ENCODE measurements around the gene STRA6. TPM values are rescaled to one million over a fixed set of nuclear protein-coding genes. Genes with fewer than 3 reads are reported as not detected.

The STRA6 gene
- total RNA-seq, 1 experiment from 2014 or later, result not detected

- no peaks in the 10 kb centered on the region for H3K4me1 Mint-ChIP-seq (ENCODE audit: insufficient read depth, unreplicated experiment)
Observed at GRCh38 chr15:74130155-74130848, 72.3 kb downstream of the STRA6 start, which contains the start of gene ISLR2. TSS of gene ISLR2 (plus strand) at chr15:74130586. CDS start at chr15:74132755, 2,169 bp downstream.

GRCh38 chr15:74129586-74130154, 72.9 kb downstream of the STRA6 start:
- intact Hi-C loops (cut with micrococcal nuclease), result loop anchor here (5.0 kb wide), 1 partner anchor 157 kb away; no protein-coding TSS in a partner anchor
- POLR2A ChIA-PET, result no interaction called here
- BruUV-seq (replicated peaks), result no TSS peak
- H3K36me3 Mint-ChIP-seq (ENCODE audit: insufficient read depth, unreplicated experiment), result peaks cover 6% of the 10 kb centered on the region
- DNase-seq (ENCODE audit: unreplicated experiment), result no peak
- peaks cover 69% of the 10 kb centered on the region for H3K27me3 Mint-ChIP-seq (ENCODE audit: insufficient read depth, unreplicated experiment)
- TF ChIP-seq CTCF (IDR thresholded peaks at IDR 0.05; ENCODE audit: unreplicated experiment), result no peak
- no peak overlapping the region for H3K27ac Mint-ChIP-seq (ENCODE audit: low read depth, unreplicated experiment)
- no peaks in the 10 kb centered on the region for H3K4me1 Mint-ChIP-seq (ENCODE audit: insufficient read depth, unreplicated experiment)
- CTCF ChIA-PET, result interaction anchor here (0.5 to 5.2 kb wide), 8 partner anchors 12 to 390 kb away, joined by 3 to 55 read pairs (median 4); no protein-coding TSS in a partner anchor
- no peaks in the 10 kb centered on the region for H3K9me3 Mint-ChIP-seq (ENCODE audit: unreplicated experiment)
- peak overlapping the region; percentile 4 for H3K4me3 Mint-ChIP-seq (ENCODE audit: unreplicated experiment)

More at GRCh38 chr15:74130155-74130848, 72.3 kb downstream of the STRA6 start, which contains the start of gene ISLR2:
- Mint-ChIP-seq H3K4me3 (ENCODE audit: unreplicated experiment) (peak within 1 kb of the TSS; percentile 4), H3K36me3 (ENCODE audit: insufficient read depth, unreplicated experiment) (peaks cover 6% of the 10 kb centered on the region), H3K9me3 (ENCODE audit: unreplicated experiment) (no peaks in the 10 kb centered on the region), H3K27me3 (ENCODE audit: insufficient read depth, unreplicated experiment) (peaks cover 64% of the 10 kb centered on the region), H3K27ac (ENCODE audit: low read depth, unreplicated experiment) (no peak within 1 kb of the TSS)
- no TSS peak for BruUV-seq (replicated peaks)
- no peak for DNase-seq (ENCODE audit: unreplicated experiment)
- intact Hi-C loops (cut with micrococcal nuclease), result no loop called here
- POLR2A ChIA-PET, result no interaction called here
- CTCF ChIA-PET, result interaction anchor here (1.0 to 5.2 kb wide), 5 partner anchors 11 to 199 kb away, joined by 3 to 55 read pairs (median 7); no protein-coding TSS in a partner anchor
- no peak for TF ChIP-seq CTCF (IDR thresholded peaks at IDR 0.05; ENCODE audit: unreplicated experiment)

Other genes starting within 250 kb of the STRA6 start
- gene STOML1, start 210.5 kb downstream of the STRA6 start, total RNA-seq (2022), result 12.0 and 17.6 TPM in 2 replicates
- gene PML, start 208.1 kb downstream of the STRA6 start, total RNA-seq (2022), result 33.4 and 33.9 TPM in 2 replicates
- gene GOLGA6A, start 120.2 kb downstream of the STRA6 start, total RNA-seq (2022), result not detected in 2 replicates
- not detected in 2 replicates for gene ISLR2, start 72.2 kb downstream of the STRA6 start, total RNA-seq (2022)
- gene ISLR, start 29.1 kb downstream of the STRA6 start, total RNA-seq (2022), result not detected in 2 replicates
- not detected in 2 replicates for gene CCDC33, start 33.5 kb upstream of the STRA6 start, total RNA-seq (2022)
- not detected in 2 replicates for gene CYP11A1, start 164.9 kb upstream of the STRA6 start, total RNA-seq (2022)
- 0.81 and 1.6 TPM in 2 replicates for gene SEMA7A, start 231.2 kb upstream of the STRA6 start, total RNA-seq (2022)